ENCODE measurements around the gene TRIM29.
"Not testable (repeated sequence)": the region's sequence is repeated elsewhere in the genome, so short reads cannot be mapped to it uniquely, and the experiment has no call there.

Gene TRIM29

DNA sequence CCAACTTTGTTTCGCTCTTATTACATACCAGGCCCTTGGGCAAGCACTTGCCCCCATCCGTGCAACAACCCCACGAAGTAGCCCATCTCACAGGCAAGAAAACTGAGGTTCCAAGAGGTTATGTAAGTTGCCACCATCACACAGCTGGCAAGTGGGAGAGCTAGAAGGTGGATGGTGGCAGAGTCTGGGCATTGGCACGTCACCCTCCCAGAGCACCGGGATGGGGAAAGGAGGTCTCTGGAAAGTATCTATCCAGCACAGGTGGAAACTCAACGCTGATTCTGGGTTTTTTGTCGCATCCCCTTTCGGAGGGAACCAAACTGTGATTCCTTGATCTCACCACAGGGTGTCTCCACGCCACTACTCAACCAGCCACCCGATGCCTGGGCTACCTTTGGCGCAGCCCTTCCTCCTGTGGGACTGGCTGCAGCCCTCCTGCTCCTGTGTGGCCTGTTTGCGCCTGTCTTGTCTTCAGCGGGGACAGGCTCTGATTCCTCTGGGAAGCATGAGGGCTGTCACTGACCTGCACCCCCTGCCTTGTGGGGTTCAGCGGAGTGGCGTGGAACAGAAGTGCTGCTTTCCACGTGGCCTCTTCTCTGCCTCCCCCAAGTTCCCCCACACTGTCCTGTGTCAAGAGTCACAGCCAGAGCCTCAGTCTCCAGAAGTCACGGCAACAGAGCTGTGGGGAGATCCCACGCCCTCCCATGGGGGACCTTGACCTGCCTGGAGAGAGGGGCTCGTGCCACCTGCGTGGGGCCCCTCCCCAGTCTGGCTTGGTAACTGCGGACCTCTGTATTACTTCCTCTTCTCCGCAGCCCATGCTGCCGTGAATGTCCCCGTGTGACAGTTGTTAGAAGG is 34.4 kb upstream of the TRIM29 start:
- peak in 1 of 3 donors; percentile 20 for DNase-seq (ENCODE audit: low read depth in 3 of 3, low spot score in 1 of 3)

DNA sequence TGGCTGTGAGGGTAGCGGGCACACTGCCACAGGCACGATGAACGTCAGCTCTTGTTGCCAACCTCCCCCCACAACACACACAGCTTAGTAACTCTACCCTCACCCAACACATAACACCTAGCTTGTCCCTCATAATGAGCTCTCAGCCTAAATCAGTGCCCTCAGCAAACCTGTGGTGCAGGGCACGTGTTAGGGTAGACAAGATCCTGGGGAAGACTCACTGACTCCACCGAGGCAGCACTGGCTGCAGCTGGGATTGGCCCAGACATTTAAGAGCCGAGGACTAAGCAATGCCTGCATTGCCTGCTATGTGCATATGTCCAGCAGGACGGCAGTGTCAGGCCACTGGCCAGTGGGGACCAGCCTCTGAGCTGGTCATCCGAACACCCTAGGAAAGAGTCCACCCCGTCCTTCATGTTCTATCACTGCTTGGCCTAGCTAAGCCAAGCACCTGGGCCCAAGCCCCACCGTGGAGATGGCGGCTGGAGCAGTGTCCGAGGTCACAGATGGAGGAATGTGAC is 32.9 kb upstream of the TRIM29 start:
- no peak for DNase-seq (ENCODE audit: low read depth in 3 of 3, low spot score in 1 of 3)

DNA sequence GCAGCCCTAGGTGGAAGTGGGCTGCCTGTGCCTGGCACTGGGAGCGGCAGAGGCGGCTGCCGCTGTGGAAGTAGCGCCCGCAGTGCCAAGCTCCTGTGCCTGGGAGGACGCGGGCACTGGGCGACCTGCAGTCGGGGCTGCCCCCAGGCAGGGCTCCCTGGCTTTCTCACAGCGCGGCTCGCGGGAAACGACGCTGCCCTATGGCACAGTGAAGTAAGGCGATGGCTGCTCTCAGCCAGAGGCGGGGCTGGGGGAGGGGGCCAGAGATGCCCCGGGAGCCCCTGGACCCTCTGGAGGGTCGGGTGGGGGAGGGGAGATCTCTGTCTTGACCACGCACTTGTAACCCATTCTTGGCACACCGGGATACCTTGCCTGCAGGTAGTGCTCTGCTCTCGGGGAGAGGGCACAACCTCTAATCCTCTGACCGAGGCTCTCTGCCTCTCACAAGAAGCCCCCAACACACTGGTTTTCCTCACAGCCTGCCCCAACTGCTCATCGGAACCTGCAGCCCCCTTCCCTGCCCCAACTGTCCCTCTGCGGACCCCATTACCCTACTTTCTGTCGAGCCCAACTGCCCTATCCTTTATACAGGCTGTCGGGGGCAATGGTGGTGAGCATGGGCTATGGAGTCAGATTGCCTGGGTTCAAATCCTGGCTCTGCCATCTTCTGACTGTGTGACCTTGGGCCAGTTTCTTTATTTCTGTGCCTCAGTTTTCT is 32.2 kb upstream of the TRIM29 start:
- DNase-seq (ENCODE audit: low read depth in 3 of 3, low spot score in 1 of 3), result no peak

DNA sequence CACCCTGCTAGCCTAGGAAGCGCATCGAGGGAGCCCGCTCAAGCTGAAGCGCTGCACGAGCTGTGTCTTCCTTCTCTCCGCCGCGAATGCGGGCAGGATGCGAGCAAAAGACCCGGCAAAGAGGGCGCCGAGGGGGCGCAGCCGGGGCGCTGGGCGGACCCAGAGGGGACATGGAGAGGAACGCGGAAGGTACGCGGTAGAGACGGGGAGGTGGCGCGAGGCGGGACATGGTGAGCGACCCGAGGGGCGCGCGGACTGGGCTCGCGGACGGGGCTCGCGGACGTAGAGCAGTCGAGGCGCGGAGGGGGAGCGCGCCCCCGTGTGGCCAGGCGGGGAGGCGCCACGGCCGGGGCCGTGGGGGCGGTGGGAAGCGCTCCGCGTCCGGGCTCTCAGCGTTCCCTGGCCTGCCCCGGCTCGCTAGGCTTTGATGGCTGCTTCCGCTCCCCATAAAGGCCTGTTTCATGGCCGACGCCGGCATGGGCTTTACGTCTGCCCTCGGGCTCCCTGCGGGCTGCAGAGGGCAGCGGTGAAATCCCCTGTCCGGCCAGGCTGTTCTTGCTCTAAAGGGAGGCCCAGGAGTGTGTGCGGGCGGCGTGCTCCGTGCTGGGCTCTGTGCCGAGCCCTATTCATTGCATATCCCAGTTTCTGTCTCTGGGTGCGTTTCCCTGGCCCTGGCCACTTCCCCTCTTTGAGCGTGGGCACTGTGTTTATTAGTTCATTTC is 31.2 kb upstream of the TRIM29 start:
- DNase-seq (ENCODE audit: low read depth in 3 of 3, low spot score in 1 of 3), result peak in 2 of 3 donors; percentile 9 to 51

DNA sequence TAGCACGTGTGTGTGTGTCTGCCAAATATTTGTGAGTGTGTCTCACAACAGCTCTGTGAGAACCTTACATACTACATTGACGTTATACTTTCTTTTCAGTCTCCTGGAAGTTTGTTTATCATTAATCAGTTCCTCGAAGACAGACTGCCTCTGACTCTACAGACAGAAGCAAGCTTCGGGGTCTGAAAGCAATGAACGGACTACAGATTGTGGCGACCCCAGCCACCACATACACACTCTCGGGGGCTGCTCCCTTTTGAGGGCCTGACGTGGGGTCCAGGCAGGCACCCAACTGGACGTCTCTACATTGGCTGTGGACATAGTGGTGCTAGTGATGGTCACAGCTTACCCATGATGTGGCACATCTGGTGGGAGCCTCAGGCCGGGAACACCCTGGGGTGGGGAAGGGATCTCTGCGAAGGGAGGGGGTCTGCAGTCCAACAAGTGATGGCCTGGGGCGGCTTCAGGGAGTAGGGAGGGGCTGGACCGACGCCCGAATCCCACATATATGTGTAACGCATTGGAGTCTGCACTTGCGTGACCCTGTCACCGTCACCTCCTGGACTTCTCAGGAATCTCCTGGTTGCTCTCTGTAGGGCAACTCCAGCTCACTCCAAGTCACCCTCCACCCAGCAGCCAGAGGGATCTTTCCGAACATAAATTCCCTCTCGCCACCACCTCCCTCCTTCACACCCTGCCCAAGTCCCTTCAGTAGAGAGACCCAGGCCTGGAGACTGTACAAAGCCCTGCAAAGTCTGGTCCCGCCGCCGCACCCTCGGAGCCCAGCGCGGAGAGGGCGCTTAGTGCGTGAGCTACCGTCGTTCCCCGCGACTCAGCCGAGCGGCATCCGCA is 30.4 kb upstream of the TRIM29 start:
- no peak for DNase-seq (ENCODE audit: low read depth in 3 of 3, low spot score in 1 of 3)

DNA sequence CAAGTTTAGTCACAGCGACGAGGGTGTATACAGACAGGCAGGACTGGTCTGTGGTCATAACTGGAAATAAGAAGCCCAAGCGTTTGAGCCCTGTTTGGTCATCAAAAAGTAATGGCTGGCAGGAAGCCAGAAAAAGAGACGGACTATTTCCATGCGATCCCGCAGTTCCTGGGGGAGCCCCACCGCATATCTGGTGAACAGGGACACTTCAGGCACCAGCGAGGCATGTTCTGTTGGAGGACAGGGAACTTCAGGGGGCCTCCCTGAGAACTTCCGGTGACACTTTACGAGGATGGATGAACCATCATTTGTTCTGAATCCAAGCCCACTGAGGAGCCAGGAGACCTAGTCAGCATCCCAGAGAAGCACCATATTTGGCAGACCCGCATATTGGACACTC is 29.7 kb upstream of the TRIM29 start:
- DNase-seq (ENCODE audit: low read depth in 3 of 3, low spot score in 1 of 3), result no peak

DNA sequence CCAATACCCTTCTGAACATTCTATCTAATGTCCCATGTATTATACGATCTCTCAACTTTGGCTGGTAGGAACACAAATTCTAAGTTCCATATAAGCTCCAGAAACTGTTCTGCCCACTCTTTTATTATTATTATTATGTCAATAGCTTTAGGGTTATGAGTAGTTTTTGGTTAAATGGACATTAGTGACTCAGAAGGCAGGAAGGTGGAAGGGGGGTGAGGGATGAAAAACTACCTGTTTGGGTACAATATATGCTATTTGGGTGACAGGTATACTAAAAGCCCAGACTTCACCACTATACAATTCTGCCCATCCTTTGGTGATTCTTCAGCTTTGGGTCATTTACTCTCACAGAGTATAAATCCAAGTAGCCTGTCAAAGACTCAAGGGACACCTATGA is 22.5 kb upstream of the TRIM29 start:
- no peak for DNase-seq (ENCODE audit: low read depth in 3 of 3, low spot score in 1 of 3)

DNA sequence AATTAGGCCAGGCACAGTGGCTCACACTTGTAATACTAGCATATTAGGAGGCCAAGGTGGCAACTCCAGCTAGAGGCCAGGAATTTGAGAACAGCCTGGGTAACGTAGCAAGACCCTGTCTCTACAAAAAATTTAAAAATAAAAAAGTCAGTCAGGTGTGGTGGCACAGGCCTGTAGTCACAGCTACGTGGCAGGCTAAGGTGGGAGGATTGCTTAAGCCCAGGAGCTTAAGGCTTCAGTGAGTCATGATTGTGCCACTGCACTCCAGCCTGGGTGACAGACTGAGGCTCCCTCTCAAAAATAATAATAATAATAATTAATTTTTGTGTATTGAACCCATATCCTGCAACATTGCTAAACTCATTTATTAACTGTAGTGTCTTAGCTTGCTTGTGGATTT is 15.3 kb upstream of the TRIM29 start:
- no peak for DNase-seq (ENCODE audit: low read depth in 3 of 3, low spot score in 1 of 3)

DNA sequence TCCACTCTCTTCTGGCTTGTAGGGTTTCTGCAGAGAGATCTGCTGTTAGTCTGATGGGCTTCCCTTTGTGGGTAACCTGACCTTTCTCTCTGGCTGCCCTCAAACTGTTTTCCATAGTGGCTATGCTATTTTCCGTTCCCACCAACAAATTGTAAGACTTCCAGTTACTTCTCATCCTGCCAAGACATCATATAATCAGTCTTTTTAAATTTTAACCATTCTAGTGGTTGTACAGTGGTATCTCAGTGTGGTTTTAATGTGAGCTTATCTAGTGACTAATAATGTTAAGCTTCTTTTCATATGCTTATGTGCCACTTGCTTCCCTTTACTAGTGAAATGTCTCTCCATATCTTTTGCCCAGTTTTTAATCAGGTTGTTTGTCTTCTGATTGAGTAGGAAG is 13.6 kb upstream of the TRIM29 start:
- no peak for DNase-seq (ENCODE audit: low read depth in 3 of 3, low spot score in 1 of 3)

DNA sequence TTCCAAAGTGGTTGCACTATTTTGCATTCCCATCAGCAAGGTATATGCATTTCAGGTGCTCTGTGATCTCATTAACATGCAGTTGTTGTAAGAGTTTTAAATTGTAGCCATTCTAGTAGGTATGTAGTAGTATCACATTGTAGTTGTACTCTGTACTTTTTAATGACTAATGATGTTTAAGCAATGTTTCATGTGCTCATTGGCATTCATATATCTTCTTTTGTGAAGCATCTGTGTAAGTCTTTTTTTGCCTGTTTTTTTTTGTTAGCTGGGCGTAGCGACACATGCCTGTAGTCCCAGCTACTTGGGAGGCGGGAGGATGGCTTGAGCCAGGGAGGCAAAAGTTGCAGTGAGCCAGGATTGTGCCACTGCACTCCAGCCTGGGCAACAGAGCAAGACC is 11.3 kb upstream of the TRIM29 start:
- DNase-seq (ENCODE audit: low read depth in 3 of 3, low spot score in 1 of 3), result no peak

DNA sequence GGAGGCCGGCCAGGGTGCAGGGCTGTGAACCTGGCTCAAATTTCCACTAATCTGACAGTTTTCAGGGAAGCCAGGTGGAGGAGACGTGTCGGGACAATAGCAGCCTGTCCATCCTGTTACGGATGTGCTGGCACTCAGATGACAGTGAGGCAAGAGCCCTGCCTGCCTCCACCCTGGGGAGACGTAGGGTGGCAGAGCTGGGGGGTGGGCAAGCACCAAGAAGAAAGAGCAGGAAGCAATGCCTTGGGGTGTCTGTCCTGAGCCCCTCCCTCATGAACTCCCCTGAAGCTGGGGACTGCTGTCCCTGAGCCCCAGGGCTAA is 10.0 kb upstream of the TRIM29 start:
- no peak for DNase-seq (ENCODE audit: low read depth in 3 of 3, low spot score in 1 of 3)

DNA sequence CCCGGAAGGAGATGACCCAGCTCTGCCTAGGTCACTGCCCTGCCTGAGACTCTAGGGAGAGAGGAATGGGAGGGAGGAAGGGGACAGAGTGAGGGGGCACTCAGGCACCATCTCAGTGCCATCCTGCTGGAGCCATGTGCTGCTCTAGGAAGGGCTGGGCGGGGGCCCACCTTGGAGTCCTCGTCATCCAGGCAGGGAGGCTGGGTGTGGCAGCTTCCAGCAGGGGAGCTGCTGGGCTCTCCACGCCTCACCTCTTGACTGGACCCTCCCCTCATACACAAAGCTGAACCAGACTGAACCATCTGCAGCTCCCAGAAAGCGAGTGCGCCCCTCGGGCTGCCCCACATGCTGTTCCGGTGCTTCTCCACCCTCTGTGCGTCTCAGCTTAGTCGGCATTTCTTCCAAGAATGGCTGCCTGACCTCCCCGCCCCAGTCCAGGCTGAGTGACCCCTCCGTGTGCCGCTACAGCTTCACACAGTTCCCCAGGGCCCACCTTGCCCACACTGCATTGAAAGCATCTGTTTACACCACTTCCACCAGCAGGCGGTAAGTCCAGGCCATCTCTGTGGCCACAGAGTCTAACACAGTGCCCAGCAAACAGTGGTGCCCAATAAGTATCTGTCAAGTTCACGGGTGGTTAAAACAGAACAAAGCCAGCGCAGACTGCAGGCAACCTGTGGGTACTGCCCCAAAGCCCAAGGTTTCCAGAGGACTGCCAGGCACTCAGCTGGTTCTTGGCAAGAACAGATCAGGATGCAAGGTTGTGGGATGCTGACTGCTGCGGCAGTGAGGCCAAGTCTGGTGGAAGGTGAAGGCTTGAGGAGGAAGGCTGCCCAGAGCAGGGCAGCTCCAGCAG is 9.4 kb upstream of the TRIM29 start:
- DNase-seq (ENCODE audit: low read depth in 3 of 3, low spot score in 1 of 3), result no peak

DNA sequence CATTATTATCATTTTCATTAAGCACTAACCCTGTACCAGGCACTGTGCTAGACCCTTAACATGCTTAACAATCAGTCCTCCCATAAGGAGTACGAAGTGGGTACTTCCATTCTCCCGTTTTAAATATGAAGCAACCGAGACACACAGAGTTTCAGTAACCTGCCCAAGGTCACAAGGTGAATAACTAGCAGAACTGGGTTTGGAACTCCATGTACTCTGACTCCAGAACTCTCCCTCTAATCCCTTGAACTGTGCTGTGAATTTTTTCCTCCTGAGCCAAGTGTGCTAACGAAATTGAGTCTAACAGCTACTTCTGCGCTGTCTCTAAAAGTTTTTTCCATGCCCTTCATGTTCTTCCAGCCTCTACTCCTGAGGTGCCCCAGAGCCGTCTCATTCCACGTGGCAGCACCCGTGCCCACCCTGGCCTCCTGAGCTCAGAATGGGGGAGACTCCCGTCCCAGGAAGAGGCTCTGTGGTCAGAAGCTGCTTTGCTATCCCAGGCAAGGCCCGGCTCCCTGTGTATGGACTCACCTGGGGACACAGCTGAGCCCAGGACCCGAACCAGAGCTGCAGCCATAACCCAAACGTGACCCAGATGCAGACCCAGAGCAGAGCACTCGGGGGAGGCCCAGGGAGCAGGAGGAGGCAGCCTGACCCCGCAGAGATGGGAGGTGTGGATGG is 8.6 kb upstream of the TRIM29 start:
- no peak for DNase-seq (ENCODE audit: low read depth in 3 of 3, low spot score in 1 of 3)

DNA sequence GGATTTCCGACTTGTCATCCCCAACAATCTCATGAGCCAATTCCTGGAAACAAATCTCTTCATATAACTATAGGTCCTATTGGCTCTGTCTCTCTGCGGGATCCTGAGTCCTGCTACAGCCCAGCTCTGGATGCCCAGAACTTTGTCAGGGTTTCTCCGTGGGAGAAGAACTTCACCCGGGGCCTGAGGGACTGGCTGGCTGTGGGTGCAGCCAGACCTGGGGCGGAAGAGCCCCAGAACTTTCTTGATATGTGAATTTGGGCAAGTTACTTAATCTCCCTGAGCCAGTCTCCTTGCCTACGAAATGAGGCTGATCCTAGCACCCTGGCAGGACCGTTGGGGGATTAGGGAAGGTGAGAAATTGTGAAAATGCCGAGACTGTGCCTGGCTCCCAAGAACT is 6.6 kb upstream of the TRIM29 start:
- no peak for DNase-seq (ENCODE audit: low read depth in 3 of 3, low spot score in 1 of 3)

DNA sequence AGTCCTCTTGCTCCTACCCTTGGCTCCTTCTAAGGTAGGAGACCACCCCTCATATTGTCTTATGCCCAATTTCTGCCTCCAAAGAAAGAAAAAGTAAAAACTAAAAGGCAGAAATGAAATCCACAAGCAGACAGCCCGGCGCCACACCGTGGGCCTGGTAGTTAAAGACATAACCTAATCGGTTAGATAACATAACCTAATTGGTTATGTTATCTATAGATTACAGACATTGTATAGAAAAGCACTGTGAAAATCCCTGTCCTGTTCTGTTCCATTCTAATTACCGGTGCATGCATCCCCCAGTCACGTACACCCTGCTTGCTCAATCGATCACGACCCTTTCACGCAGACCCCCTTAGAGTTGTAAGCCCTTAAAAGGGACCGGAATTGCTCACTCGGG is 5.6 kb upstream of the TRIM29 start:
- not testable (repeated sequence) for DNase-seq (ENCODE audit: low read depth in 3 of 3, low spot score in 1 of 3)

DNA sequence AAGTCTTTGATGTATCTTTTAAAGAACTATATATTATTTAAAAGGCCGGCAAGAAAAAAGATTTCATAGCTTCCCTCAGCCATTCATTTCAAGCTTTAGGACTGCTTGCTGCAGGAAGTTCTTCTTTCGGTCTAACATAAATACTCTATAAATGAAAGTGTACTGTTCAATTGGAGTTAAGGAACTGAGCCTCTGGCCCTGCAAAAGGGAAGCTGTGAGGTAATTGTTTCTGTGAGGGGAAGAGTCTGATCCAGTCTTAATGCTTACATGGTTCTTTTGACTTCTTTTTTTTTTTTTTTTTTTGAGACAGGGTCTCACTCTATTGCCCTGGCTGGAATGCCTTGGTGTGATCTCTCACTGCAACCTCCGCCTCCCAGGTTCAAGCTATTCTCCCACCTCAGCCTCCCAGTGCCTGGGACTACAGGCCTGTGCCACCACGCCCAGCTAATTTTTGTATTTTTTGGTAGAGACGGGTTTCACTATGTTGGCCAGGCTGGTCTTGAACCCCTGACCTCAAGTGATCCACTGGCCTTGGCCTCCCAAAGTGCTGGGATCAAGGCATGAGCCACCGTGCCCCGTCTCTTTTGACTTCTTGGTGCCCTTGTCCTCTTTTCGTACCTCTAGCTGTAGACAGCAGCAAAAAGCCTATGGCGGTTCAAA is 4.7 kb upstream of the TRIM29 start:
- DNase-seq (ENCODE audit: low read depth in 3 of 3, low spot score in 1 of 3), result no peak

DNA sequence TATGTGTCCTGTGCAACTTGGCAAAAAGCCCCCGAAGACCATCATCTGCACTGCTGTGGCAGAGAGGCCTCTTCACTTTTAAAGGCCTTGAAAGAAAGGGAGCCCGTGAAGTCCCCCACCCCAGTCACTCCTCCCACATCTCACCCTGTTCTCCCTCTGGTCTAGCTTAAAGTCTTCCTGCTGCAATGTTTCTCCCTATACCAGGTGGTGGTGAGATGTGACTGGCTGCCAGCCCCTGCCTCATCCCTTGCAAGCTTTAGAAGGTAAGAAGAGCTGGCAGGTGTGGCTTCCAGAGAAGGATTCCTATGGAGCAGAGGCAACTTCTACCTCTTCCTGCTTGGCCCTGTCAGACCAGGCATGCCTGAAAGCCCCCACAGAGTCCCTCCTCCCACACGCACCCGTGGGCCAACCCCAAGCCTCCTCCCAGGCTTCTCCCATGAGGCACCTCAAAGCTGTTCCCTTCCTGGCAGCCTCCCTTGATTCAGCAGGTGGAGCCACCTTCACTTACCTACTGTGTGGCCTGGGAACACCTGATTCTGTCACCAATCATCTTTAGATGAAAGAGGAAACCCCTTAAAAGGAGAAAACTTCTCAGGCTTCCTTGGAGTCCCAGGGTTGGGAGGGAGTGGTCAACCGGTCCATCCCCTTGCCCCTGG is 4.0 kb upstream of the TRIM29 start:
- no peak for DNase-seq (ENCODE audit: low read depth in 3 of 3, low spot score in 1 of 3)

DNA sequence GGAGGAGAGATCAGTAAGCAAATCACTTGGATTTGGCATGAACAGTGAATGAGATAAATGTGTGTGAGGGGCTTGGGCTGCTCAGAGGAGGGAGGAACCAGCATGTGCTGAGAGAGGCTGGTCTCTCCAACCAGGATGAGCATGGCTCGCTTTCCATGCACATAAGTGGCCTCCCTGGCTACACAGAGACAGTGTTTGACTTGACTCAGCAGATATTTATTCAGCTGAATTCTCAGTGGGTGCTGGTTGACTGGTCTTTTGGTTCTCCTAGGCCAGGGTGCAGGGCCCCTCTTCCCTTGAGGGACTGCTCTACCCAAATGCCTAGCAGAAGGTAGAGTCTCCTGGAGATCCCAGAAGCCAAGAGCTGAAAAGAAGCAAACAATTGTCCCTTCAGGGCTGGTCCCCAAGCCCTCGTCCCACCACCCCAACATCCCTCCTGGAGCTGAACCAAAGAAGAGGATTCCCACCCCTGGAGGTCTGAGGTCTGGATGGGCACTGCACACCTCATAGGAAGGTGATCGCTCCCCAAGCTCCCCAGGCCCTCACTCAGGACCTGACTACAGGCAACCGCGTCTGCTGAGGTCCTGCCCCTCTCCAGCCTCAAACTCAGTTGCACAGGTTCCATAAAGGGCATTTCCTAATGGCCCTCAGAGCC is 3.3 kb upstream of the TRIM29 start:
- DNase-seq (ENCODE audit: low read depth in 3 of 3, low spot score in 1 of 3), result no peak
